GM18951 (cell line): ENCODE results near the gene RNU1-3.
"Not testable (repeated sequence)": the region's sequence is repeated elsewhere in the genome, so short reads cannot be mapped to it uniquely, and the experiment has no call there.

Source experiments
- in situ Hi-C: fragments of 300-500 bp; cut with MboI; formaldehyde crosslinking; loops from one replicate; pipeline ENCODE4 v1.12.0; 2022; ENCODE audit warnings: low sequenced_read_pairs, mixed read lengths, inconsistent platforms; ENCODE audit not compliant: unreplicated experiment

RNU1-3 gene

GRCh38 chr1:16697152-16697551 lies 30.4 kb upstream of the RNU1-3 start:
- in situ Hi-C loops = not testable (repeated sequence)

DNA sequence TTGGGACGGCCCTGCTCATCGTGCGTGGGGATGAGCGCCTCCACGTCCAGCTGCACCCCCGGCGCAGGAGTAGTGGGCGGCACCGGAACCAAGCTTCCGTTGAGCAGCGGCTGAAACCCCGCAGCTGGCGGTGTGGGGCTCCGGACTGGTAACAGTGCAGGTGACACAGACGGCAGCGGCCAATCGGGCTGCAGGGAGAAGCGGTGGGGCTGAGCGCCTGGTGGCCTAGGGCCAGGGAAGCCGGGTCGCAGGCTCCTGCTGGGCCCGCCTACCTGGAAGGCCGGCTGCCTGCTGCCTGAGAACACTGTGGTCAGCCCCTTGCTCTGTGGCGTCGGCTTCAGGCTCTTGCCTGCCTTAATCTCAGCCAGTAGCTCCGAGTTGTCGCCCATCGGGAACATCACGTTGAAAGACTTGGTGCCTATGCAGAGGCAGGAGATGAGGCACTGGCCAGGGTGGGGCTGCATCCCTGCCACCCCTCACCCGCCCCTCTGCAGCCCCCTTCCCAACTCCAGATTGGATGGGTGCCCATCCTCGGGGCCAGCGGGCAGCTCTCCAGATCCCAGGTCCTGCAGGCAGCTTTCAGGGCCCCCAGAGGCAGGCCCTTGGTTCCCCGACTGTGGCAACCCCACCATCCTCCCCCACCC lies 29.9 kb upstream of the RNU1-3 start:
- in situ Hi-C loops = not testable (repeated sequence)

DNA sequence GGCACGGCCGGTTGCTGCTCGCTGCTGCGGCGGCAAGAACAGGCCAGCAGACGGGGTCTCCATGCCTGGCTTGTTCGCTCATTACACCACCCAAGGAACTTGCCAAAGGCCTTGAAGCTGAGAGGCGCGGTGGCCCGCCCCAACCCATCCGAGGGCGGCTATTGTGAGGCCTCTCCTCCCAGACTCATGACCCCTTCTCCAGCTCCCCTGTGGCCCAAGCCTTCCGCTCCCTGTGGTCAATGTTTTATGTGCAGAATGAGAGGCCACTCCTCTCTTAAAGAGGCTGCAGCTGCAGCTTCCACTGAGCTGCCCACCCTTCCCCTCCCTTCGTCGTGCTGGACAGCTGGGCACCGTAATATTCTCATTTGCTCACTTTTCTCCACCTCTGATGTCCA lies 27.6 kb upstream of the RNU1-3 start:
- in situ Hi-C loops = not testable (repeated sequence)

DNA sequence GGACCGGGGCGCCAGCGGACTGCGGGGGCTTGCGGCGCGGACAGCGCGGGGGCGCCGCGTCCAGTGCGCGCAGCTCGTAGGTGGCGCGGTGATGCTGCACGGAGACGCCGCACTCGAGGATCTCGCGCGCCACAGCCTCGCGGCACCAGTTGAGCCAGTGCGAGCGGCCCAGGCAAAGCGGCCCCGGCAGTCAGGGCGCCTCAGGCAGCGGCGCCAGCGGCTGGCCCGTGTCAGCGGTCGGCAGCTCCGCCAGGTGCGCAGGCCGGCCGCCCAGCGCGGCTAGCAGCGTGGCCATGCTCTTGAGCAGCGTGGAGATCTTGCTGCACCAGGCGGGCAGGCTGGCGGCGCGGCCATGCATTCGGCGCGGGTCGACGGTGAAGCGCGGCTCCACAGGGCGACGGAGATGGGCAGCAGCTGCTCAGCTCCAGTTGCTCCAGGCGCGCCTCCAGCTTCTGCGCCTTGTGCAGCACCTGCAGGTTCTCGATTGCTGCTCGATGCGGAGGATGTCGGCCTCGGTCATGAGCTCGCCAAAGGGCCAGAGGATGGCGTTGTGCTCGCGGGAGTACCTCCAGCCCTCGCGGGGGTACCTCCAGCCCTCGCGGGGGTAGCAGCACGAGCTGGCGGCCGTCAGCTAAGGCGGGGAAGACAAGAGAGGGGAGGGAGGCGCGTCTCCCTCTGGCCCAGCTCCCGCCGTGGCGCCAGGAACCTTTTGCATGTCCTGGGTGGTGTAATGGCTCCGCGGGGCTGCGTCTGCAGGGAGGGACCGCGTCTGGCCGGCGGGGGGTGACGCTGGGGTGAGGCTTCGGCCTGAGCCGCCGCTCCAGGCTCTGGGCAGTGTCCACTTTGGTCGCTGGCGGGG lies 26.9 kb upstream of the RNU1-3 start:
- in situ Hi-C loops = not testable (repeated sequence)

- in situ Hi-C loops = not testable (repeated sequence)
Measured at GRCh38 chr1:16692717-16693448, 26.1 kb upstream of the RNU1-3 start.

DNA sequence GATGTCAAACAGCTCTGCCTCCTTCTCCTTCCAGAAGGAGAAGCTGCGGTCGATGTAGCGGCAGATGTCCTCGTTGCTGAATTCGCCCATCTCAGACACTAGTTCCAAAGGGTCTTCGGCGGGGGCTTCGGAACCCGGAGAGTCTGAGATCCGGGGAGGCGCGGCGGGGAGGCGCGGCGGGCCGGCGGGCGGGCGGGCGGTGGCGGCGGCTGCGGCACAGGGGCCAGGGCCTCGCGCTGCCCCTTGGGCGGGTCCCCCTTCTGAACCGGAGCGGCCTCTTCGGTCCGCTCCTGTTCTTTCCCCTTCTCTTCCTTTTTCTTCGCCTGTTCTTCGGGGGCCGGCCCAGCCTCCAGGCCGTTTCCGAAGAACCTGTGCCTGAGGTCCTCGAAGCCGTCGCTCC lies 25.5 kb upstream of the RNU1-3 start:
- in situ Hi-C loops = not testable (repeated sequence)

GRCh38 chr1:16690971-16691682 lies 24.4 kb upstream of the RNU1-3 start:
- in situ Hi-C loops = not testable (repeated sequence)

DNA sequence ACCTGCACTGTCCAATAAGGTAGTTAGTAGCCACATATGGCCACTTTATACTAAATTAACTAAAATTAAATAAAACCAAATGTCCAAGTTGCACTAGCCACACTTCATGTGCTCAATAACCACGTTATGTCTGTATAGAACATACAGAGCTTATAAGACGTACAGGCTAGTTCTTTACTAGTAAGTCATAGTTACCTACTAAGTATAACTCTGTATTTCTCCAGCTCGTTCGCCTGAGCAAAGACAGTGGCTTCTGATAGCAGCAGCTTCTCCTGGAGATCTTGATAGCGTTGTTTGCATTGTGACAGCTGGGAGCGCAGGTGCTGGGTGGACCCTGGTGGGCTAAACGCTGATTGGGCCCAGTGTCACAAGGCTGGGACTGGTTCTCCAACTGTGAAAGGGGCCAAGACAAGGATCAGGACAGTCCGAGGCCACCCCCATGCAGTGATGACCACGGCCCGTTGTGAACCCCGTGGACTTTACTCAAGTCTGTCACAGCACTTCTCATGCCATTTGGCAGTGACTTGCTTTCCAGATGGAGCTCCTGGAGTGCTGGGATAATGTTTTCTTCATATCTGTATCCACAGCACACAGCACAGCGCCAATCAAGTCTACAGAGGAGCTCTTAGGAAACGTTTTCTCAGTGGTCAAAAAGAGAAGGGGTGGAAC lies 20.5 kb upstream of the RNU1-3 start:
- in situ Hi-C loops = not testable (repeated sequence)

DNA sequence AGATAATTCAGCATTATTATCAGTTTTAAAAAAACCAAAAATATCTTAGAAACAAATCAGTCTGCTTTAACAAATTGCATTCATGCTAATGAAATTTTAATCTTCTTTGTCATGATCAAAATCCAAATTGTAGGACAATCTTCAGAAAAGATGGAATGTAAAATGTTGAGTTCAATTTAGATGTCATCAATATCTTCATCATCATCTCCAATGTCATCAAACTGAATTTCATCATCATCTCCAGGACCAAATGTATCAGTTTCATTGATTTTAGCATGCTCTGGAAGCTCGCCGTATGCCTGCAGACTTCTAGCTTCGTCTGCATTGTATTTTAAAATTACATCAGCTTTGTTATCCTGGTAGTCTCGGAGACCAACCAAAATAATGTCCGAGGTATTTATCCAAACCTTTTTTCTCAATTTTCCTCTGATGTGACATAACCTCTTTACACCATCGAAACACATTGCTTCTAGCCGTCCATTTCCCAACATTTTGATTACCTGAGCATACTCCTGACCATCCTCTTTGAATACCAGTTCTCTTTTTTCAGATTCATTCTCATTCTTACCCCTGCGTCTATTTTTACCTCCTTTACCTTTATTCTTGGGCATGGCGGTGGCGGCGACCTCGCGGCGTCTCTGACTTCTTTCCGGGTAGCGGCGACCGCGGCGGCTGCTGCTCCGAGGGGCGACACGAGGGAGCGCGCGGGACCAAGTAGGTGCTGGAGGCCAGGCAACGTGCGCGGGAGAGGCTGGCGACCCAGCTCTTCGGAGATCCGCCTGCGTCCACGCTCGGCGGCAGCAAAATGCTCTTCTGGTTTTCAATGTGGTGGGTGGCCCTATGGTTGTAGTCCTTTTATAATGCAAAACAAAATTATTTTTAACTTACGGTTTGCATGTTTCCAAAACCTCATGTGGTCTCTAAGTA lies 19.0 kb upstream of the RNU1-3 start:
- in situ Hi-C loops = not testable (repeated sequence)

- in situ Hi-C loops = not testable (repeated sequence)
Measured at GRCh38 chr1:16684738-16685337, 18.1 kb upstream of the RNU1-3 start.

- in situ Hi-C loops = not testable (repeated sequence)
Measured at GRCh38 chr1:16684152-16684551, 17.4 kb upstream of the RNU1-3 start.

DNA sequence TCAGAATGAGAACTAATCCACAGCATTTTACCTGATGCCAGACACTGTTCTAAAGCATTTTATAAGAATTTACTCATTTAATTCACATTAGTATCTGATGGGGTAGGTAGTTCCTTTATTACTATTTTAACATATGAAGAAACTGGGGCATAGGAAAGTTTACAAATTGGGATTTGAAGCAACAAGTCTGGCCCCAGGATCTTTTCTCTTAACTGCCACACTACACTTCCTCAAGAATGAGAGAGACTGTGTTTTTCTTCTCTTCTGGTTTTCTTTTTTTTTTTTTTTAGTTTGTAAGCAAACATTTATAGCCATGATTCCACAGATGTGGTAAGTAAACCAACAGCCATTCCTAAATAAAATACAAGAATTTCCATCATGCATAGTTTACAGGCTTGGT lies 16.1 kb upstream of the RNU1-3 start:
- in situ Hi-C loops = not testable (repeated sequence)

- in situ Hi-C loops = not testable (repeated sequence)
Measured at GRCh38 chr1:16680366-16680765, 13.6 kb upstream of the RNU1-3 start.
